ENCODE measurements around the gene ZNF507. TPM values are rescaled to one million over a fixed set of nuclear protein-coding genes. Genes with fewer than 3 reads are reported as not detected.

ZNF507 gene
- polyA plus RNA-seq, 3 donors = 0.08 to 0.39 (median 0.10) TPM

- H3K4me1 Mint-ChIP-seq = peaks cover 6% of the 10 kb centered on the region
- peaks cover 0 to 28% (median 8%) of the 10 kb centered on the region in 7 donors for H3K9me3 Mint-ChIP-seq
- Histone ChIP-seq H3K79me2 (ENCODE audit: insufficient read depth, low read length) (no peaks in the 10 kb centered on the region), H3K4me2 (replicated peaks; ENCODE audit: extremely low read depth, low read length, poor library complexity, severe bottlenecking) (no peak overlapping the region), H3K4me1 (ENCODE audit: control insufficient read depth in 1 of 2, insufficient read depth in 2 of 2, low read length in 2 of 2) (peaks cover 0 to 7% of the 10 kb centered on the region in 2 donors), H4K20me1 (ENCODE audit: insufficient read depth, low read length) (peaks cover 20% of the 10 kb centered on the region), H3K9ac (ENCODE audit: insufficient read depth, low read length, poor library complexity, severe bottlenecking) (no peak overlapping the region), H3K36me3 (replicated peaks in 1 of 2; ENCODE audit: control insufficient read depth in 1 of 2, insufficient read depth in 2 of 2, low read length in 2 of 2) (no peaks in the 10 kb centered on the region), H3K27me3 (ENCODE audit: control insufficient read depth in 2 of 2, insufficient read depth in 2 of 2, low read length in 2 of 2) (peaks cover 98 to 99% of the 10 kb centered on the region in 2 donors), H3K9me3 (replicated peaks in 1 of 2; ENCODE audit: control insufficient read depth in 1 of 2, insufficient read depth in 1 of 2, low read length in 2 of 2) (peaks cover 0 to 38% of the 10 kb centered on the region in 2 donors), H2AFZ (ENCODE audit: insufficient read depth, low read depth, low read length, poor library complexity, severe bottlenecking) (no peak overlapping the region), H3K4me3 (replicated peaks in 1 of 3; ENCODE audit: low read depth in 2 of 3, low read length in 3 of 3) (no peak overlapping the region), H3K27ac (ENCODE audit: low read depth in 1 of 2, low read length in 2 of 2) (no peak overlapping the region)
- H3K36me3 Mint-ChIP-seq = peaks cover 7 to 50% of the 10 kb centered on the region in 2 donors
- peaks cover 96 to 98% (median 97%) of the 10 kb centered on the region in 3 donors for H3K27me3 Mint-ChIP-seq (ENCODE audit: low read depth in 3 of 3)
- no CpG with 5 or more reads among the region's 3 CpGs for WGBS (ENCODE audit: insufficient coverage)
- peak overlapping the region in 1 of 2 donors; percentile 86 for H3K4me3 Mint-ChIP-seq
- no peak for TF ChIP-seq CTCF (IDR thresholded peaks at IDR 0.05)
- no peak overlapping the region for H3K27ac Mint-ChIP-seq
- intact Hi-C loops (cut with micrococcal nuclease) = no loop called here
- DNase-seq = no peak
Observed at GRCh38 chr19:32363175-32363574, 17.8 kb downstream of the ZNF507 start.

- intact Hi-C loops (cut with micrococcal nuclease) = no loop called here
- H3K4me3 Mint-ChIP-seq = peak overlapping the region in 1 of 2 donors; percentile 86
- H4K20me1 ChIP-seq (ENCODE audit: insufficient read depth, low read length) = peaks cover 23% of the 10 kb centered on the region
Observed at GRCh38 chr19:32363632-32364031, 18.2 kb downstream of the ZNF507 start.

More at GRCh38 chr19:32363632-32364031, 18.2 kb downstream of the ZNF507 start:
- DNase-seq = no peak
- Histone ChIP-seq H3K4me3 (replicated peaks in 1 of 3; ENCODE audit: low read depth in 2 of 3, low read length in 3 of 3) (no peak overlapping the region), H2AFZ (ENCODE audit: insufficient read depth, low read depth, low read length, poor library complexity, severe bottlenecking) (no peak overlapping the region), H3K27ac (ENCODE audit: low read depth in 1 of 2, low read length in 2 of 2) (no peak overlapping the region), H3K9me3 (replicated peaks in 1 of 2; ENCODE audit: control insufficient read depth in 1 of 2, insufficient read depth in 1 of 2, low read length in 2 of 2) (peaks cover 0 to 38% of the 10 kb centered on the region in 2 donors), H3K9ac (ENCODE audit: insufficient read depth, low read length, poor library complexity, severe bottlenecking) (no peak overlapping the region), H3K4me2 (replicated peaks; ENCODE audit: extremely low read depth, low read length, poor library complexity, severe bottlenecking) (no peak overlapping the region), H3K27me3 (ENCODE audit: control insufficient read depth in 2 of 2, insufficient read depth in 2 of 2, low read length in 2 of 2) (peaks cover 98 to 99% of the 10 kb centered on the region in 2 donors), H3K36me3 (replicated peaks in 1 of 2; ENCODE audit: control insufficient read depth in 1 of 2, insufficient read depth in 2 of 2, low read length in 2 of 2) (no peaks in the 10 kb centered on the region), H3K79me2 (ENCODE audit: insufficient read depth, low read length) (no peaks in the 10 kb centered on the region), H3K4me1 (ENCODE audit: control insufficient read depth in 1 of 2, insufficient read depth in 2 of 2, low read length in 2 of 2) (peaks cover 0 to 7% of the 10 kb centered on the region in 2 donors)
- H3K27me3 Mint-ChIP-seq (ENCODE audit: low read depth in 3 of 3) = peaks cover 96 to 98% (median 96%) of the 10 kb centered on the region in 3 donors
- peaks cover 6% of the 10 kb centered on the region for H3K4me1 Mint-ChIP-seq
- 94% methylated on average over 3 of the region's 3 CpGs for WGBS (ENCODE audit: insufficient coverage)
- H3K9me3 Mint-ChIP-seq = peaks cover 0 to 28% (median 8%) of the 10 kb centered on the region in 7 donors
- TF ChIP-seq CTCF (IDR thresholded peaks at IDR 0.05) = no peak
- no peak overlapping the region for H3K27ac Mint-ChIP-seq
- peaks cover 7 to 52% of the 10 kb centered on the region in 2 donors for H3K36me3 Mint-ChIP-seq
